Naive thymus-derived CD8-positive, alpha-beta T cell (primary cell): ENCODE data around the gene APOBEC2. TPM values are rescaled to one million over a fixed set of nuclear protein-coding genes. Genes with fewer than 3 reads are reported as not detected.
A peak's percentile ranks its signal among the peaks of the same experiment; 100 is the strongest.

Experiments used
- ATAC-seq, 2 donors: fragments of 150-1000 bp; cut with Tn5 transposase in 1 of 2; sonication (Bioruptor Pico), chemical (Tn5 transposase) in 1 of 2; 1 replicate in 1 of 2; 2 replicates in 1 of 2; pipeline ENCODE4 v1.10.0; 2021; ENCODE audit warnings: mild to moderate bottlenecking in 2 of 2, moderate library complexity in 2 of 2
- POLR2A ChIA-PET: fragments of 350-600 bp; sonication (Branson Sonifier 250); formaldehyde crosslinking; loops from one replicate; lab custom pipeline; 2021; ENCODE audit warnings: antibody characterized with exemption; lab: Charles Lee
- DNase-seq, 10 donors: peaks; one replicate each; pipeline versions ENCODE4 v3.0.0 to v3.0.0-alpha.2; 2020 to 2022
- H3K27ac Mint-ChIP-seq, 10 donors: one replicate each; pipeline ENCODE4 v1.8.0; 2020 to 2022; ENCODE audit warnings: mild to moderate bottlenecking in 10 of 10, mixed read lengths in 10 of 10, moderate library complexity in 4 of 10, inconsistent platforms in 1 of 10
- H3K27me3 Mint-ChIP-seq, 5 donors: one replicate each; pipeline ENCODE4 v1.8.0; 2021 to 2022; ENCODE audit warnings: mixed read lengths in 5 of 5
- H3K36me3 Mint-ChIP-seq, 3 donors: one replicate each; pipeline ENCODE4 v1.8.0; 2020 to 2022; ENCODE audit warnings: mixed read lengths in 3 of 3, mild to moderate bottlenecking in 2 of 3, inconsistent platforms in 1 of 3
- H3K4me1 Mint-ChIP-seq, 4 donors: one replicate each; pipeline ENCODE4 v1.8.0; 2021 to 2022; ENCODE audit warnings: mixed read lengths in 4 of 4
- H3K4me3 Mint-ChIP-seq, 10 donors: one replicate each; pipeline ENCODE4 v1.8.0; 2020 to 2022; ENCODE audit warnings: mild to moderate bottlenecking in 10 of 10, mixed read lengths in 10 of 10, moderate library complexity in 6 of 10, inconsistent platforms in 1 of 10
- H3K9me3 Mint-ChIP-seq, 9 donors: one replicate each; pipeline ENCODE4 v1.8.0; 2020 to 2022; ENCODE audit warnings: mixed read lengths in 9 of 9, mild to moderate bottlenecking in 3 of 9, inconsistent platforms in 1 of 9, moderate library complexity in 1 of 9
- polyA plus RNA-seq, 3 donors: library from polyadenylated mRNA; unstranded; fragments of 300-500 nt; fragmentation: Illumina TruSeq; gene quantifications; one replicate each; pipeline ENCODE4 v1.2.3, GENCODE V29; 2021
- total RNA-seq, 8 experiments: library from RNA in 2 of 8; stranded (reverse) in 2 of 8; gene quantifications; one replicate each; pipeline ENCODE4 v1.2.3 and lab custom pipeline; 2021 to 2026

APOBEC2 gene
- total and polyA plus RNA-seq, 5 experiments from 2014 or later: 0.39 to 0.45 TPM; not detected in 3

- ATAC-seq (no peak), DNase-seq (no peak)
- POLR2A ChIA-PET: no interaction called here
- peak overlapping the region in 1 of 10 donors; percentile 55 for H3K4me3 Mint-ChIP-seq
- H3K4me1 Mint-ChIP-seq: peaks cover 17 to 25% (median 23%) of the 10 kb centered on the region in 4 donors
- H3K27me3 Mint-ChIP-seq: no peaks in the 10 kb centered on the region
- H3K27ac Mint-ChIP-seq: no peak overlapping the region
- no peaks in the 10 kb centered on the region for H3K36me3 Mint-ChIP-seq
- no peaks in the 10 kb centered on the region for H3K9me3 Mint-ChIP-seq
Measured at GRCh38 chr6:41025966-41026530, 27.0 kb upstream of the APOBEC2 start.

GRCh38 chr6:41027241-41027640, 25.8 kb upstream of the APOBEC2 start:
- H3K36me3 Mint-ChIP-seq: no peaks in the 10 kb centered on the region
- H3K4me3 Mint-ChIP-seq: peak overlapping the region; percentile 72 to 95 (median 88)
- POLR2A ChIA-PET: interaction anchor here (1.7 to 2.1 kb wide), 2 partner anchors 29 to 44 kb away, joined by 3 to 6 read pairs; no protein-coding TSS in a partner anchor

GRCh38 chr6:41027799-41028560, 25.0 kb upstream of the APOBEC2 start:
- DNase-seq (peak; percentile 36 to 82 (median 70)), ATAC-seq (peak; percentile 86 to 89)
- Mint-ChIP-seq H3K4me3 (peak overlapping the region; percentile 72 to 95 (median 88)), H3K36me3 (no peaks in the 10 kb centered on the region), H3K9me3 (no peaks in the 10 kb centered on the region), H3K27me3 (no peaks in the 10 kb centered on the region), H3K27ac (peak overlapping the region; percentile 66 to 97 (median 86)), H3K4me1 (peaks cover 17 to 25% (median 23%) of the 10 kb centered on the region in 4 donors)
- POLR2A ChIA-PET: interaction anchor here (1.3 to 2.1 kb wide), 4 partner anchors 9 to 45 kb away, joined by 3 to 10 read pairs (median 6); partner anchors contain the start of genes NFYA and OARD1

More at GRCh38 chr6:41027241-41027640, 25.8 kb upstream of the APOBEC2 start:
- H3K27ac Mint-ChIP-seq: peak overlapping the region; percentile 66 to 97 (median 84)
- ATAC-seq: peak in 1 of 2 donors; percentile 14
- H3K4me1 Mint-ChIP-seq: peaks cover 17 to 25% (median 23%) of the 10 kb centered on the region in 4 donors
- no peaks in the 10 kb centered on the region for H3K27me3 Mint-ChIP-seq
- DNase-seq: peak in 1 of 10 donors; percentile 2
- no peaks in the 10 kb centered on the region for H3K9me3 Mint-ChIP-seq

- Mint-ChIP-seq H3K27me3 (no peaks in the 10 kb centered on the region), H3K9me3 (no peaks in the 10 kb centered on the region), H3K27ac (peak overlapping the region; percentile 11 to 89 (median 74)), H3K4me3 (peak overlapping the region; percentile 72 to 95 (median 88)), H3K36me3 (no peaks in the 10 kb centered on the region), H3K4me1 (peaks cover 17 to 25% (median 23%) of the 10 kb centered on the region in 4 donors)
- ATAC-seq (peak in 1 of 2 donors; percentile 53), DNase-seq (peak in 1 of 10 donors; percentile 13)
- POLR2A ChIA-PET: interaction anchor here (1.2 to 2.1 kb wide), 5 partner anchors 8 to 44 kb away, joined by 3 to 10 read pairs (median 5); partner anchors contain the start of genes NFYA and OARD1
Measured at GRCh38 chr6:41028561-41029412, 24.2 kb upstream of the APOBEC2 start.

- H3K27ac Mint-ChIP-seq: peak overlapping the region in 4 of 10 donors; percentile 9 to 73 (median 40)
Measured at GRCh38 chr6:41032830-41033229, 20.2 kb upstream of the APOBEC2 start.

GRCh38 chr6:41033776-41034175, 19.2 kb upstream of the APOBEC2 start:
- peaks cover 0 to 4% (median 0%) of the 10 kb centered on the region in 3 donors for H3K36me3 Mint-ChIP-seq
- no peaks in the 10 kb centered on the region for H3K27me3 Mint-ChIP-seq
- ATAC-seq (no peak), DNase-seq (no peak)
- peak overlapping the region in 2 of 10 donors; percentile 5 to 9 for H3K27ac Mint-ChIP-seq
- H3K4me1 Mint-ChIP-seq: peaks cover 6 to 8% (median 6%) of the 10 kb centered on the region in 4 donors
- H3K9me3 Mint-ChIP-seq: no peaks in the 10 kb centered on the region
- POLR2A ChIA-PET: no interaction called here
- H3K4me3 Mint-ChIP-seq: no peak overlapping the region

More at GRCh38 chr6:41032830-41033229, 20.2 kb upstream of the APOBEC2 start:
- Mint-ChIP-seq H3K4me3 (no peak overlapping the region), H3K27me3 (no peaks in the 10 kb centered on the region), H3K4me1 (peaks cover 11 to 15% (median 12%) of the 10 kb centered on the region in 4 donors), H3K9me3 (no peaks in the 10 kb centered on the region), H3K36me3 (peaks cover 0 to 4% (median 0%) of the 10 kb centered on the region in 3 donors)
- no peak for ATAC-seq
- DNase-seq: no peak
- POLR2A ChIA-PET: no interaction called here

GRCh38 chr6:41036186-41036585, 16.8 kb upstream of the APOBEC2 start:
- DNase-seq (no peak), ATAC-seq (no peak)
- H3K4me1 Mint-ChIP-seq: peaks cover 0 to 3% (median 2%) of the 10 kb centered on the region in 4 donors
- POLR2A ChIA-PET: interaction anchor here (0.7 kb wide), 1 partner anchor 28 kb away, joined by 3 read pairs; no protein-coding TSS in a partner anchor
- H3K9me3 Mint-ChIP-seq: no peaks in the 10 kb centered on the region
- H3K4me3 Mint-ChIP-seq: no peak overlapping the region
- no peaks in the 10 kb centered on the region for H3K27me3 Mint-ChIP-seq
- H3K27ac Mint-ChIP-seq: peak overlapping the region in 2 of 10 donors; percentile 25 to 81
- peaks cover 0 to 4% (median 0%) of the 10 kb centered on the region in 3 donors for H3K36me3 Mint-ChIP-seq

- POLR2A ChIA-PET: interaction anchor here (0.7 to 0.9 kb wide), 2 partner anchors 8 to 28 kb away, joined by 3 to 5 read pairs; no protein-coding TSS in a partner anchor
- H3K4me1 Mint-ChIP-seq: peaks cover 0 to 3% (median 2%) of the 10 kb centered on the region in 4 donors
- no peaks in the 10 kb centered on the region for H3K9me3 Mint-ChIP-seq
- no peak overlapping the region for H3K4me3 Mint-ChIP-seq
- no peaks in the 10 kb centered on the region for H3K27me3 Mint-ChIP-seq
- H3K27ac Mint-ChIP-seq: peak overlapping the region in 2 of 10 donors; percentile 25 to 81
- H3K36me3 Mint-ChIP-seq: peaks cover 0 to 4% (median 0%) of the 10 kb centered on the region in 3 donors
- no peak for ATAC-seq
- DNase-seq: no peak
Measured at GRCh38 chr6:41036601-41037000, 16.4 kb upstream of the APOBEC2 start.

- H3K27ac Mint-ChIP-seq: peak overlapping the region in 3 of 10 donors; percentile 22 to 87 (median 81)
- peaks cover 0 to 3% (median 2%) of the 10 kb centered on the region in 4 donors for H3K4me1 Mint-ChIP-seq
- POLR2A ChIA-PET: interaction anchor here (0.9 kb wide), 1 partner anchor 9 kb away, joined by 5 read pairs; no protein-coding TSS in a partner anchor
- H3K27me3 Mint-ChIP-seq: no peaks in the 10 kb centered on the region
- H3K9me3 Mint-ChIP-seq: no peaks in the 10 kb centered on the region
- H3K36me3 Mint-ChIP-seq: peaks cover 0 to 6% (median 4%) of the 10 kb centered on the region in 3 donors
- no peak overlapping the region for H3K4me3 Mint-ChIP-seq
- DNase-seq: no peak
- ATAC-seq: no peak
Measured at GRCh38 chr6:41037107-41037900, 15.7 kb upstream of the APOBEC2 start.

GRCh38 chr6:41038205-41038604, 14.8 kb upstream of the APOBEC2 start:
- ATAC-seq: no peak
- H3K9me3 Mint-ChIP-seq: no peaks in the 10 kb centered on the region
- no peak for DNase-seq
- POLR2A ChIA-PET: no interaction called here
- peaks cover 0 to 6% (median 4%) of the 10 kb centered on the region in 3 donors for H3K36me3 Mint-ChIP-seq
- no peak overlapping the region for H3K4me3 Mint-ChIP-seq
- peak overlapping the region in 1 of 10 donors; percentile 28 for H3K27ac Mint-ChIP-seq
- H3K4me1 Mint-ChIP-seq: peaks cover 0 to 3% (median 2%) of the 10 kb centered on the region in 4 donors
- no peaks in the 10 kb centered on the region for H3K27me3 Mint-ChIP-seq
